H7 (cell line): ENCODE results near the gene BICD1. TPM values are rescaled to one million over a fixed set of nuclear protein-coding genes. Genes with fewer than 3 reads are reported as not detected.

Experiments used
- DNase-seq: peaks from one replicate; pipeline ENCODE4 v3.0.0; 2012
- H3K27me3 ChIP-seq: 2 replicates; pipeline ENCODE4 v1.6.0; 2011; ENCODE audit warnings: mild to moderate bottlenecking, low read length; ENCODE audit not compliant: control insufficient read depth, insufficient read depth
- H3K36me3 ChIP-seq: replicated peaks from 2 replicates; pipeline ENCODE4 v1.5.1; 2011; ENCODE audit warnings: low read length; ENCODE audit not compliant: control insufficient read depth, insufficient read depth
- H3K4me3 ChIP-seq: 2 replicates; pipeline ENCODE4 v1.5.1; 2011; ENCODE audit warnings: low read depth, mild to moderate bottlenecking, control low read depth, low read length, moderate library complexity; ENCODE audit not compliant: insufficient read depth
- total RNA-seq: library from RNA; depleted of rRNA; stranded (reverse); fragments of >200 nt; shearing (Covaris generic); gene quantifications from 2 replicates; pipeline ENCODE4 v1.2.3, GENCODE V29; 2014

Gene BICD1
- total RNA-seq, 1 experiment from 2014 or later, result 13.1 TPM

- Histone ChIP-seq H3K36me3 (no peaks in the 10 kb centered on the region; the same call in 1 of the 2 replicates), H3K4me3 (no peak overlapping the region), H3K27me3 (no peaks in the 10 kb centered on the region)
- DNase-seq, result no peak
Measured at GRCh38 chr12:32298917-32299316, 192.3 kb downstream of the BICD1 start.

- H3K27me3 ChIP-seq, result no peaks in the 10 kb centered on the region
- H3K36me3 ChIP-seq, result peaks cover 5% of the 10 kb centered on the region
- no peak for DNase-seq
- no peak overlapping the region for H3K4me3 ChIP-seq
Measured at GRCh38 chr12:32301216-32301615, 194.6 kb downstream of the BICD1 start.

- DNase-seq, result peak; percentile 68
- H3K27me3 ChIP-seq, result no peaks in the 10 kb centered on the region
Measured at GRCh38 chr12:32302218-32303173, 195.8 kb downstream of the BICD1 start.

GRCh38 chr12:32303174-32303549 is 196.5 kb downstream of the BICD1 start:
- Histone ChIP-seq H3K27me3 (no peaks in the 10 kb centered on the region), H3K36me3 (peaks cover 5% of the 10 kb centered on the region), H3K4me3 (no peak overlapping the region)
- no peak for DNase-seq

More at GRCh38 chr12:32302218-32303173, 195.8 kb downstream of the BICD1 start:
- peaks cover 5% of the 10 kb centered on the region for H3K36me3 ChIP-seq
- H3K4me3 ChIP-seq, result no peak overlapping the region

GRCh38 chr12:32305163-32305562 is 198.5 kb downstream of the BICD1 start:
- Histone ChIP-seq H3K36me3 (peaks cover 5% of the 10 kb centered on the region), H3K4me3 (no peak overlapping the region), H3K27me3 (no peaks in the 10 kb centered on the region)
- no peak for DNase-seq

GRCh38 chr12:32307326-32307725 is 200.7 kb downstream of the BICD1 start:
- Histone ChIP-seq H3K4me3 (no peak overlapping the region), H3K27me3 (no peaks in the 10 kb centered on the region), H3K36me3 (peaks cover 5% of the 10 kb centered on the region)
- DNase-seq, result no peak

- Histone ChIP-seq H3K27me3 (no peaks in the 10 kb centered on the region), H3K36me3 (peaks cover 5% of the 10 kb centered on the region), H3K4me3 (no peak overlapping the region)
- no peak for DNase-seq
Measured at GRCh38 chr12:32309811-32310736, 203.4 kb downstream of the BICD1 start.

GRCh38 chr12:32312049-32312670 is 205.5 kb downstream of the BICD1 start:
- no peaks in the 10 kb centered on the region for H3K27me3 ChIP-seq
- H3K36me3 ChIP-seq, result no peaks in the 10 kb centered on the region; the same call in 1 of the 2 replicates
- H3K4me3 ChIP-seq, result no peak overlapping the region
- DNase-seq, result peak; percentile 29

GRCh38 chr12:32322354-32322753 is 215.7 kb downstream of the BICD1 start:
- H3K36me3 ChIP-seq, result no peaks in the 10 kb centered on the region
- DNase-seq, result no peak
- no peaks in the 10 kb centered on the region for H3K27me3 ChIP-seq
- no peak overlapping the region for H3K4me3 ChIP-seq

- no peak for DNase-seq
- no peak overlapping the region for H3K4me3 ChIP-seq
- peaks cover 3% of the 10 kb centered on the region for H3K36me3 ChIP-seq
- no peaks in the 10 kb centered on the region for H3K27me3 ChIP-seq
Measured at GRCh38 chr12:32331133-32331532, 224.5 kb downstream of the BICD1 start.

DNA sequence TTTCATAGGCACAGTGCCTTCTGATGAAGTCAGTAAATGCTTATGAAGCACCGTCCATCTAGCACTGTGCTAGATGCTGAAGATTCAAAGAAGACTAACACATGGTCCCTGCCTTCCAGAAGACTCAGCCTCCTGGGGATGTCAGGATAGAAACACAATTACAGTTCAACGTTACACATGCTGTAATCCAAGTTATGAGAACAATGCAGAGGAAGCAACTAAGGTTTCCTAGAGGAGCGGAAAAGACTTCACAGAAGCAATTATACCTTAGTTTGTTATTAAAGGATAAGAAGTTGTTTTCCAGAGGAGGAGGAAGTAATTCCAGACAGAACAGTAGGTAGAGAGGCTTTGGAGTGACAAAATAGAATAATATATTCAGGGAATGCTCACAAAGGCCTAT is 225.8 kb downstream of the BICD1 start:
- Histone ChIP-seq H3K4me3 (no peak overlapping the region), H3K27me3 (no peaks in the 10 kb centered on the region), H3K36me3 (peaks cover 5% of the 10 kb centered on the region)
- DNase-seq, result no peak

DNA sequence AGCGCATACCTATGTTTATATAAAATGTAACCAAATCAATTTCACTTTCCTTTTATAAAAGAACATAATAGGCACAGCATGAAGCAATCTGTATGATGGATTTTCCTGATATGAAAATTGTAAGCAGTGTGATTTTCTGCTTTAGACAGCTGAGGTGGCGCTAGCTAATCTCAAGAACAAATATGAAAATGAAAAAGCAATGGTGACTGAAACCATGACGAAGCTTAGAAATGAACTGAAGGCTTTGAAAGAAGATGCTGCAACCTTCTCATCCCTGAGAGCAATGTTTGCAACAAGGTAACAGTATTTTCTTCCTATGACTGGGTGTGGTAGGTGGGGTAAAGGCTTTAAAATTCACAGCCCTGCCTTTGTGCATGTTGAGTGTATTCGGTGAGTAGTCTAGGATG is 227.7 kb downstream of the BICD1 start:
- no peak for DNase-seq
- Histone ChIP-seq H3K36me3 (peaks cover 5% of the 10 kb centered on the region), H3K27me3 (no peaks in the 10 kb centered on the region), H3K4me3 (no peak overlapping the region)

GRCh38 chr12:32336261-32336660 is 229.6 kb downstream of the BICD1 start:
- Histone ChIP-seq H3K27me3 (no peaks in the 10 kb centered on the region), H3K4me3 (no peak overlapping the region), H3K36me3 (peaks cover 5% of the 10 kb centered on the region)
- no peak for DNase-seq

DNA sequence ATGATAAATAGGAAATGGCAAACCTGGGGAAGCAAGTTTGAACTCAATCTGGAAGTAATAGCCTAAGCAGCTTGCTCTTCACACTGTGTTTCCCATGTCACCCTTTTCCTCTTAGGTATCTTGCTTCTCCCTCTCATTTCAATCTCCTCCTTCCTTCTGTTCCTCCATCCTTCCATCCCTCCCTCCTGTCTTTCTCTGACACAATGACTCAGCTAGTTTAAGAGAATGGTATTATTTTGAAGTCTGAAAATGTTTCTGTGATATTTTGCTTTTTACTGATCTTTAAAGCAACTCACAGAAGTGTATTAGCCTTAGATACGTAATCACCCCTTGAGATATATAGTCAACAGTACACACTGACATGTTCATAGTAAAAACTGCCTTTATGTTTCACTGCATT is 236.8 kb downstream of the BICD1 start:
- H3K27me3 ChIP-seq, result no peaks in the 10 kb centered on the region
- H3K4me3 ChIP-seq, result no peak overlapping the region
- no peak for DNase-seq
- peaks cover 2% of the 10 kb centered on the region for H3K36me3 ChIP-seq
